Ovary (tissue), 9 donors: ENCODE measurements around the gene PGAP6. TPM values are rescaled to one million over a fixed set of nuclear protein-coding genes. Genes with fewer than 3 reads are reported as not detected.

Experiments used
- DNase-seq, 5 donors: peaks; one replicate each; pipeline ENCODE4 v3.0.0-alpha.2; 2019 to 2020
- H3K27ac ChIP-seq, 2 donors: fragments of 200-600 bp; one replicate each; pipeline versions ENCODE4 v1.5.1 to v1.8.0; 2019 to 2022
- H3K27me3 ChIP-seq: fragments of 200-600 bp; one replicate; pipeline ENCODE4 v1.8.0; 2022
- H3K36me3 ChIP-seq: fragments of 200-600 bp; sonication (generic); one replicate; pipeline ENCODE4 v1.5.1; 2019
- H3K4me1 ChIP-seq: one replicate; pipeline ENCODE4 v1.8.1; 2013; ENCODE audit warnings: mild to moderate bottlenecking, moderate library complexity; ENCODE audit not compliant: insufficient read depth
- H3K4me3 ChIP-seq: fragments of 200-600 bp; sonication (generic); one replicate; pipeline ENCODE4 v1.5.1; 2017
- H3K9me3 ChIP-seq, 2 donors: fragments of 200-600 bp in 1 of 2; sonication (generic) in 1 of 2; one replicate each; pipeline versions ENCODE4 v1.5.1 to v1.8.1; 2013 to 2019; ENCODE audit warnings: mild to moderate bottlenecking in 1 of 2, moderate library complexity in 1 of 2
- CTCF ChIP-seq, 3 donors: fragments of 450-650 bp in 2 of 3; fragments of 200-600 bp in 1 of 3; IDR thresholded peaks; one replicate each; pipeline versions ENCODE4 v1.5.1 to v1.8.0; 2016 to 2022; ENCODE audit warnings: antibody characterized with exemption in 3 of 3, mild to moderate bottlenecking in 1 of 3
- EP300 ChIP-seq: sonication (generic); formaldehyde crosslinking; IDR thresholded peaks from one replicate; pipeline ENCODE4 v1.6.1; 2017; ENCODE audit warnings: antibody characterized with exemption
- POLR2A ChIP-seq: fragments of 450-650 bp; IDR thresholded peaks from one replicate; pipeline ENCODE4 v1.6.1; 2017; ENCODE audit warnings: antibody characterized with exemption, mild to moderate bottlenecking, moderate library complexity
- WGBS, 3 donors: extraction: QIAGEN DNeasy Blood & Tissue Kit in 1 of 3; methylation state at CpG; one replicate each; pipeline versions ENCODE4 v1.1.5 to v1.1.7; 2013 to 2017; 5-methylcytosine and 5-hydroxymethylcytosine counted together
- intact Hi-C, 4 donors: fragments of 100-400 bp; cut with DNase I; formaldehyde crosslinking; loops; one replicate each; pipeline versions ENCODE4 v1.11.0 to v1.15.1; 2022 to 2023
- polyA plus RNA-seq, 2 donors: library from polyadenylated mRNA; stranded (reverse); fragments of 200-250 nt in 1 of 2; fragments of 350-450 nt in 1 of 2; fragmentation: Illumina TruSeq in 1 of 2; extraction: RNeasy Lipid Tissue Mini Kit (QIAGEN cat#74804) in 1 of 2; gene quantifications; one replicate each; pipeline ENCODE4 v1.2.3, GENCODE V29; 2013 to 2014
- total RNA-seq, 7 donors: library from RNA; depleted of rRNA in 2 of 7; stranded (reverse); fragments of >200 nt in 2 of 7; fragmentation: NEBNext Ultra II Directional in 3 of 7; extraction: Animal tissue kit (Norgen Biotek cat#: 25700) in 3 of 7; gene quantifications; one replicate each; pipeline versions ENCODE4 v1.1.0 to v1.2.4, GENCODE V29; 2016 to 2023
- donor health status: DM: no; HTN: no; CAD: no; lungs with moderate emphysema.
- donor health status: DM: no; HTN: no; CAD: no.
- donor health status: Bipolar disorder and iron deficiency.
- donor health status: DM: yes; HTN: yes; CAD: no.
- donor health status: DM: no; HTN: no; CAD: no.
- donor health status: DM: yes; HTN: yes; CAD: no.

Gene PGAP6
- total and polyA plus RNA-seq, 9 donors = 13.0 to 39.8 (median 19.4) TPM

GRCh38 chr16:376817-377418 lies 4.9 kb downstream of the PGAP6 start:
- peak in 1 of 5 donors; percentile 25 for DNase-seq
- intact Hi-C loops = no loop called here
- no peak for TF ChIP-seq POLR2A
- TF ChIP-seq CTCF (IDR thresholded peaks at IDR 0.05) = no peak
- no peak for TF ChIP-seq EP300
- H3K4me3 ChIP-seq = no peak overlapping the region
- H3K27ac ChIP-seq = no peak overlapping the region
- no peaks in the 10 kb centered on the region for H3K36me3 ChIP-seq
- no peaks in the 10 kb centered on the region for H3K27me3 ChIP-seq
- WGBS, 3 donors = 90 to 92% (median 91%) methylated on average over 25 to 26 of the region's 26 CpGs
- H3K9me3 ChIP-seq = no peaks in the 10 kb centered on the region
- peaks cover 4% of the 10 kb centered on the region for H3K4me1 ChIP-seq

DNA sequence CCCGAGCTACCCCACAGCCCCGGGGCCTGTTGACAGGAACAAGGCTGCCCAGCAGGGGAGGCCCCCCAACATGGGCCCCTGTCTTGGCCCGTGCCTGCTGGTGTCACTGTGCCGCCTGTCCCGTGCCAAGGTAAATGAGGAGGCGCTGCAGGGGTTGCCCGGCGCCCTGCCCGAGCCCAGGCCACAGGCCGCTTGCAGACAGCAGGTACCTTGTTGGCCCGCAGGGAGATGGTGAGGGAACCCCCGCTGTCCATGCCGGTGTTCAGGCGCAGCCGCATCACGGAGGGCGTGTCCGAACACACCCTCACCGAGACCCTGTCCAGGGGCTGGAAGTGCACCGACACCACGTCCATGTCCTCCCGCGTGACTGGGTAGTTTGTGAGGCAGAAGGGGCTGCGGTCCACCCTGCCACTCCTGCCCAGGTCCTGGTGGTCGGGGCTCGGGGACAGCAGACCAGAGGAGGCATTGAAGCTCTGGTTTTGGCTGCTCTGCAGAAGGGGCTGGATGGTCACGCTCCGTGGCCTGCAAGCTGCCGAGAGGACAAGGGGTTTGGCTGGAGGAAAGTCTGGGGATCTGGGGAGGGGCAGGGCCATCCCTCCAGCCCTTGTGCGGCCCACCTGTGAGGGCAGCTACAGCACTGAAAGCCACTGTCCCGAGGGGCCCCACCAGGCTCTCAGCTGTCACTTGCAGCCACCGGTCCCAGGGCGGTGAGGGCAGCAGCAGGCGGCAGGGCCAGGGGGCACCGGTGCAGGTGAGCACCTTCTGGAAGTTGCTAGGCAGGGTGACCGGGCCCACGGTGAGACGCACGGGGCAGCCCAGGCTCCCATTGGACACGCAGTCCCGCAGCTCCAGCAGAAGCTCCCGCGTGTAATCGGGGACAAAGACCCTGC lies 5.6 kb downstream of the PGAP6 start:
- peak in 1 of 5 donors; percentile 37 for DNase-seq
- Histone ChIP-seq H3K27me3 (no peaks in the 10 kb centered on the region), H3K9me3 (no peaks in the 10 kb centered on the region), H3K36me3 (no peaks in the 10 kb centered on the region), H3K4me3 (no peak overlapping the region), H3K27ac (no peak overlapping the region), H3K4me1 (peaks cover 4% of the 10 kb centered on the region)
- intact Hi-C loops = no loop called here
- TF ChIP-seq EP300 (no peak), POLR2A (no peak), CTCF (IDR thresholded peaks at IDR 0.05) (no peak)
- 92 to 93% (median 93%) methylated on average over 40 to 44 of the region's 44 CpGs for WGBS, 3 donors

DNA sequence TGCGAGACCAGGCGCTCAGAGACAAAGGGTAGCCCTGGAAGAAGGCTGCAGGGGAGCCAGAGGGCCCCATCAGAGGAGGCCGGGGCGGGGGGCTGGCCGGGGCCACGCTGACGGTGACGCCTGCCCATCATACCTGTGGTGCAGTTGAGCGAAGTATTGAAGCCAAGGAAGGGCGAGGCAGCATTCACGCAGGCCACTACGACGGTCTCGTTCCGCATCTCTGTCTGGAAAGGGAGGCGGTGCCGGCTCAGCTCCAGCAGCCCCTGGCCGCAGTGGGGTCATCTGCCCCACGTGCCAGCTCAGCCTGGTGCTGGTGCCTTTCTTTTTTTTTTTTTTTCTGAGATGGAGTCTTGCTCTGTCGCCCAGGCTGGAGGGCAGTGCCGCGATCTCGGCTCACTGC lies 6.6 kb downstream of the PGAP6 start:
- H3K36me3 ChIP-seq = no peaks in the 10 kb centered on the region

DNA sequence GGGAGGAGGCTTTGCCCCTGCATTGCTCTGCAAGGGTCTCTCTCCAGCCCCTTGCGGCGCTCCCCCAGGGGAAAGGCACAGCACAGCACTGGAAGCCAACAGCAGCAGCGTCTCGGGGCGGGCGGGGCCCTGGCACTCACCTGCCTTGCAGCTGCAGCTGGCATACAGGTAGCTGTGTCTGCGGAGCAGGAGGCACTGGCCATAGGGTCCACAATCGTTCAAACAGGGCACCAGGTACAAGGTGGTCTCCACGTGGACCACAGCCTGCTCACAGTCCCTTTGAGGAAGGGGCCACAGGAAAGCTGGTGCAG lies 7.2 kb downstream of the PGAP6 start:
- H3K27me3 ChIP-seq = no peaks in the 10 kb centered on the region
- no peak overlapping the region for H3K27ac ChIP-seq
- WGBS, 3 donors = 92 to 98% (median 93%) methylated on average over 7 to 9 of the region's 9 CpGs
- H3K4me1 ChIP-seq = peaks cover 3% of the 10 kb centered on the region
- H3K4me3 ChIP-seq = no peak overlapping the region
- intact Hi-C loops = no loop called here
- TF ChIP-seq EP300 = no peak
- TF ChIP-seq CTCF (IDR thresholded peaks at IDR 0.05) = no peak
- no peak for TF ChIP-seq POLR2A
- H3K36me3 ChIP-seq = no peaks in the 10 kb centered on the region
- DNase-seq = no peak
- H3K9me3 ChIP-seq = no peaks in the 10 kb centered on the region

More for the DNA sequence above, 6.6 kb downstream of the PGAP6 start:
- H3K4me1 ChIP-seq = no peaks in the 10 kb centered on the region
- H3K4me3 ChIP-seq = no peak overlapping the region
- no peaks in the 10 kb centered on the region for H3K9me3 ChIP-seq
- no peaks in the 10 kb centered on the region for H3K27me3 ChIP-seq
- intact Hi-C loops = no loop called here
- no peak for DNase-seq
- 89 to 94% (median 91%) methylated on average over 23 of the region's 23 CpGs for WGBS, 3 donors
- TF ChIP-seq CTCF (IDR thresholded peaks at IDR 0.05) = no peak
- no peak for TF ChIP-seq EP300
- no peak for TF ChIP-seq POLR2A
- H3K27ac ChIP-seq = no peak overlapping the region
